Stimulated activated CD4-positive, alpha-beta T cell treated with anti-CD3 and anti-CD28 coated beads, Interleukin-12 subunit alpha, Interleukin-12 subunit beta, amount 100 ng/mL, for 4 hours (primary cell): ENCODE results near the gene PRPF38B.
"Not testable (repeated sequence)": the region's sequence is repeated elsewhere in the genome, so short reads cannot be mapped to it uniquely, and the experiment has no call there.

Source experiments
- DNase-seq: peaks from one replicate; pipeline ENCODE4 v3.0.0-alpha.2; 2020

The PRPF38B gene, protein sequence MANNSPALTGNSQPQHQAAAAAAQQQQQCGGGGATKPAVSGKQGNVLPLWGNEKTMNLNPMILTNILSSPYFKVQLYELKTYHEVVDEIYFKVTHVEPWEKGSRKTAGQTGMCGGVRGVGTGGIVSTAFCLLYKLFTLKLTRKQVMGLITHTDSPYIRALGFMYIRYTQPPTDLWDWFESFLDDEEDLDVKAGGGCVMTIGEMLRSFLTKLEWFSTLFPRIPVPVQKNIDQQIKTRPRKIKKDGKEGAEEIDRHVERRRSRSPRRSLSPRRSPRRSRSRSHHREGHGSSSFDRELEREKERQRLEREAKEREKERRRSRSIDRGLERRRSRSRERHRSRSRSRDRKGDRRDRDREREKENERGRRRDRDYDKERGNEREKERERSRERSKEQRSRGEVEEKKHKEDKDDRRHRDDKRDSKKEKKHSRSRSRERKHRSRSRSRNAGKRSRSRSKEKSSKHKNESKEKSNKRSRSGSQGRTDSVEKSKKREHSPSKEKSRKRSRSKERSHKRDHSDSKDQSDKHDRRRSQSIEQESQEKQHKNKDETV

DNA sequence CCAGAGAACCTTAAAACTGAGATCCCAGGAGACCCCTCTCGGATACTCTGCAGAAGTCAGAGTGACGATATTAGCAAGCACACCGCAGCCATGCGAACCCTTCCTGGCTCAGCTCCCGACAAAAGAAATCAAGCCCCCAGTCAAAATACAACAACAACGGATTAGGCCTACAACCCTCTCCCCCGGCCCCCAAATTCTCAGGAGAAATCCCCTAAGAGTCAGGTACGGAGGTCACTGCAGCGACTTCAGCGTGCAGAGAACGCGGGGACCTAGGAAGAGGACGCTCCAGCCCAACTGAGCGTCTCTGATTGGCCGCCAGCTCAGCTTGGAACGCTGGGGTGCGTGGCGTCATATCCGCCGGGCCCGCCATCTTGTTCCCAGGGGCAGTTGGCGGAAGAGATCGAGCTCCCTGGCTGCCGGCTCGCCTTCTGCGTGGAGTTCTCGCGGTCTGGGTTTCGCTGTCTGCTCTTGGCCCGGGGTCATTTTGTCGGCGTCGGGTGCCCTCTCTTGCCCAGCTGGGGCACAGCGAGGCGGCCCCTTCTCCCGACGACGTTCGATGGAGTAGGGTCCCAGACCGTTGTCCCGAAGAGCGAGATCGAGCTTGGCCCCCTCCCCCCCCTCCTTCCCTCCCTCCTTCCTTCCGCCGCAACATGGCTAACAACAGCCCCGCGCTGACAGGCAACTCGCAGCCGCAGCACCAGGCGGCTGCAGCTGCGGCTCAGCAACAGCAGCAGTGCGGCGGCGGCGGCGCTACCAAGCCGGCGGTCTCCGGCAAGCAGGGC, at the start of gene PRPF38B:
PRPF38B (plus strand) TSS at position 369 of the 782 bp plus-strand sequence; CDS start at position 651, 282 bp downstream.
- DNase-seq, result peak; percentile 89

DNA sequence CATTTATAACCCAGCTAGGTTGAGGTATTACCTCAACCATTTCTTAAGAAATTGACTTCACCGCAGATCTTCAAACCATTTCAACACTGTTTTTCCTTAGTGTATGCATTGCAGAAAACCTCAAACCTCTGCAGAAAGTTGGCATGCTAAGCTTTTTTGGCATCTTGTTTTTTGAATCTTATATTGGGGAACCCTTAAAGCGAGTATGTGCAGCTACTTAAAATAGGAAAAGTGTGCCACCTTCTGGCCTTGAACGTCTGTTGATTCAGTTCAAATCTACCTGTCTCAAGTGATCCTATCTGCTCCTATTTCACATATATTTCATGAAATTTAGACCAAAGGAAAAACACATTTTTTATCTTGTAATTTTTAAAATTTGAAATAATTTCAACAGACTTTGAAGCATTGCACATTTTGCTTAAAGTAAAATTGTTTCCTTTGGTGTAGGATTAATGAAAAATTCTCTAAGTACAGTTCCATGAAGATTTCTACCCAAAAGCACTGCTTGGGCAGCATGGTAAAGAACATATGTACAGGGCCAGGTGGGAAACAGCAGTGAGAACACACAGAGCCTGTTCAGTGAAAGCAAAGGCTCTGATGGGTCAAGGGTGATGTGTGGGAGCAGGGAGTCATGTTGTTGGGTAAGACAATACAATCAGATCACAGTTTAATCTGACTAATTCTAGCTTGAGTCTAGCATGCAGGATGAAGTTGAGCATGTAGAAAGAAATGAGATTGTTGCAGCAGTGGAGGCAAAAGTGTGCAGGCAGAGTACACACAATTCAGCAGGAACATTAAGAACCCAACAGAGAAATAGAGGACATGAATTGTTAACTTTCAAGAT, 48.4 kb upstream of the PRPF38B start:
- DNase-seq, result peak; percentile 20

DNA sequence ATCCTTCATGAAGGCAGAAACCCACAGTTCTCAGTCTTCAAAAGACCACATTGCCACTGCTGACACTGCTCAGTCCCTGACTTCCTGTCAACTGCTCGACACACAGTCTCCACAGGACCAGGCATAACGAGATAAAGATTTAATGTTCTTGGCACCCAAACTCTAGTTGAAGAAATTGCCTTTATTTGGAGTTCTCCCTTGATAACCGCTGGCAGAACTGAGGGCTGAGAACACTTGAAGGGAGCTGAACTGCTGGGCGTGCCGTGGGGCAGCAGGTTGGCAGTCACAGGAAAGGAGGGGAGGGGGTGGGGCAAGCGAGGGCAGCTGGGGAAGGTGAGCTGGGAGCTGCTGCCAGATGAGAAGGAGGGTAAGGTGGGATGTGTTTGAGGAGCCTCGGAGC, 47.1 kb upstream of the PRPF38B start:
- DNase-seq, result peak; percentile 20

DNA sequence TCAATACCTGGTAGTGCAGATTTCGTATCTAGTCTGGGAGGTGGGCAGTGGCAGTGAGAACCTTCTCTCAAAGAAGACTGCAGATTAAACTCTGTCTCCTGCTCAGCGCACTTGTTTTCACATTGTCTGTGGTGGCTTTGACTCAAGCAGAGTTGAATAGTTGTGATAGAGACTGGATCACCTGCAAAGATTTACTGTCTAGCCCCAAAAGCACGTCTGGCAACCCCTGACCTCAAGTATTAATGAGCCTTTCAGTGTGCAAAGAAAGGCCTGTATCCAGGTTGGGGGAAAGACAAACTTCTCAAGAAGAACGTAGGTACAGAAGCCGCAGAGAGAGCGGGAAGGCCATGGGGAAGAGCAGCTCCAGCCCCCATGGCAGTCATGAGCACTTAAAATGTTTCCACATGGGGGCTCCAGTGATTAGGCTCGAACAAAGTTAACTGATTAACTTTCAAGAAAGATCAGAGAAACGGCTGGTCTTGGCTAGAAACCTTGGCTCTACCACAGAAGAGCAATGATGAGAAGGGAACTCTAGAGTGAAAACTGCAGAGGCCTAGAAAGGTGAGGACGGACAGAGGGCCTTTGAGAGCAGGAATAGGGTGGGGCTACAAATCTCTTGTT, 46.4 kb upstream of the PRPF38B start:
- no peak for DNase-seq

DNA sequence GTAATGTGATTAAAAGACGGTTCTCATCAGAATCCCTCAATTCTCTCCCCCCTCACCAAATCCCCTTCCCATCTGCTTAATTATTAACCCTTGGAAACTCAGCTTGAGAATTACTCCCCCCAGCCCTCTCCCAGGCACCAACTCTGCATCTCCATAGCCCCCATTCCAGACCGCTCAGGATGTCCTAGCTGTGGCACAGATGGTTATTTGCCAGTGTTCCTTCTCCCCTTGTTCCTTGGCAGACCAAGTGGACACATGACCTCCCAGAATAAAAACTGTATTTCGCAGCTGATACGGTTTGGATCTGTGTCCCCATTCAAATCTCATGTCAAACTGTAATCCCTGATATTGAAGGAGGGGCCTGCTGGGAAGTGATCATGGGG, 45.9 kb upstream of the PRPF38B start:
- DNase-seq, result no peak

DNA sequence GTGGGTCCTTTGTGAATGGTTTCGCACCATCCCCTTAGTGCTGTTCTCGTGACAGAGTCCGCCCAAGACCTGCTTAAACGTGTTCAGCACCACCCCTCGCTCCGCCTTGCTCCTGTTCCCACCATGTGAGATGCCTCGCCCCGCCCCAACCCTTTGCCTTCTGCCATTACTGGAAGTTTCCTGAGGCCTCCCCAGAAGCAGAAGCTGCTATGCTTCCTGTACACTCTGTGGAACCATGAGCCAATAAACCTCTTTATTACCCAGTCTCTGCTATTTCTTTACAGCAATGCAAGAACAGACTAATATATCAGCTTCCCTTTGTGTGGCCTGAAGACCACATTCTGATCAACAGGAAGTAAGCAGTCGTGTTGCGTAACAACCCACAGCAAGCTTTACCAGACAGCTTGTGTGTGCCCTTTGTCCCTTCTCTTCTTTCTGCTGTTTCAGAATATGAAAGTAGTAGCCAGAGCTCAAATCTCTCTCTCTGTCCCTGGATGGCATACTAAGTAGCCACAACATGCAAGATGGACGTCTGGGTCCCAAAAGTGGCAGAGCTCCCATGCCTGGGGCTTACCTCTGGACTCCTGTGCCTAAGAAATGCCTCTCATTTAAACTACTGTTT, 45.4 kb upstream of the PRPF38B start:
- peak; percentile 27 for DNase-seq

DNA sequence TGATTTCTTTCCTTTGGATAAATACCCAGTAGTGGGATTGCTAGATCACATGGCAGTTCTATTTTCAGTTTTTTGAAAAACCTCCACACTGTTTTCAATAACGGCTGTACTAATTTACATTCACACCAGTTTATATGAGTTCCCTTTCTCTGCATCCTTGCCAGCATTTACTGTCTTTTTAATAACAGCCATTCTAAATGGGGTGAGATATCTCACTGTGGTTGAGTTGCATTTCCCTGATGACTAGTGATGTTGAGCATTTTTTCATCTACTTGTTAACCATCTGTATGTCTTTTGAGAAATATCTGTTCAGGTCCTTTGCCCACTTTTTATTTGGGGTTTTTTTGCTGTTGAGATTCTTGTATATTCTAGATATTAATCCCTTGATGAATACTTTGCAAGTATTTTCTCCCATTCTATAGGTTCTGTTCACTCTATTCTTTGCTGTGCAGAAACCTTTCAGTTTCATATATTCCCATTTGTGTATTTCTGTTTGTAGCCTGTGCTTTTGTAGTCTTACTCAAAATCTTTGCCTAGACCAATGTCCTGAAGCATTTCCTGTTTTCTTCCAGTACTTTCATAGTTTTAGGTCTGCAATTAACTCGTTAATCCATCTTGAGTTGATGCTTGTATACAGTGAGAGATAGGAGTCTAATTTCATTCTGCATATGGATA, 38.5 kb upstream of the PRPF38B start:
- DNase-seq, result no peak

DNA sequence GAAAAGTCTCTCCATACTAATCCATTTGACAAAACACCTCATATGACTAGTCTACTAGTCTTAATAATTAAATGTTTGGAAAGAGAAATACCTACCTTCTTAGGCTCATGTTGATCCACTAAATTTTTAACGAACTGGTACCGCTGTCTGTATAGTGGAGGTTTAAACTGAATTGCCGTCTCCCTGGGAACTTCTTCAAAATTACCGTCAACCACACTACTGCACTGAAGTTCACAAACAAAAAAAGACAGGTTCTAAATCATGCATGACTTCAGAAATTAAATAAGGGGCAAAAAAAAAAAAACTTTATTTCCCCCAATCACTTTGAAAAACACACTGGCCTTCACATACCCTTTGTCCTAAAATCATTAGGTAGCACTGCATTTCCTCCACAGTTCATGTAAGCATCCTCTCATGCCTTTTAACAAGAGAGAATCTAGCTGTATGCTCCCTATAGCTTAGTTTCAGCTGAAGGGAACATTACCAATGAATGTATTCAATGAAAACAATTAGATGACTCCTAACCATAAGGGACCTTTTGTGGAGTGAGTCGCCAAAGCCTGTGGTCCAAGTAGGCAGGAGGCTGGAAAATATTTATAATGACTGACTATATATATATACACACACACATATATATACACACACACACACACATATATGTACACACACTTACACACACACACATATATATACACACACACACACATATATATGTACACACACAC, 34.6 kb upstream of the PRPF38B start:
- DNase-seq, result no peak

DNA sequence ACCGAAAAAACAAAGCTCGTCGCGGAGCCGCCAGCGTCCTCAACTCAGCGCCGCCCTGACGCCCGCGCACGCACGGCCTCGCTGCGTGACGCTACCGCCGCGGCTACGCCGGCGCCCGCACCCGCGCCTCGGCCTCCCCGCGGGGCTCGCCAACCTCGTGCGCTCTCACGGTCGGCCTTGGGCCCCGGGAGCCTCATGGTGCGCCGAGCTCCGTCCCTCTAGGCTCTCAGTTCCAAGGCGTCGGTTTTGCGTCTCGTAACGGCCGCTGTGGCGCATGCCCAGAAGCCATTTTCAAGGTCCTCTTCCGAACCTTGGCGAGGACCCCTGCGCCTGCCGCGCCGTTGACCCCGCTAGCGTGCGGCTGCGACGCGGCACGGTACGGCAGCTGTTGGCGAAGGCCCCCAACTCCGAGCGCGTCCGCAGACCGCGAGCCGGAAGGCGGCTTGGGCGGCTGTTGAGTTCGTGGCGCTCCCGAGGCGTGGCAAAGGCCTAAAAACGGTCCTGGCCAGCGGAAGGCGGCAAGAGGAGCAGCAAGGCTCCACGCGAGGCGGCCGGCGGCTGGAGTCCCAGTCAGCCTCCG, 31.0 kb upstream of the PRPF38B start, which contains the start of gene HENMT1:
HENMT1 (minus strand) TSS at position 64 of the 580 bp plus-strand sequence. CDS start 1,209 bp downstream, outside the sequence.
- peak; percentile 72 for DNase-seq

DNA sequence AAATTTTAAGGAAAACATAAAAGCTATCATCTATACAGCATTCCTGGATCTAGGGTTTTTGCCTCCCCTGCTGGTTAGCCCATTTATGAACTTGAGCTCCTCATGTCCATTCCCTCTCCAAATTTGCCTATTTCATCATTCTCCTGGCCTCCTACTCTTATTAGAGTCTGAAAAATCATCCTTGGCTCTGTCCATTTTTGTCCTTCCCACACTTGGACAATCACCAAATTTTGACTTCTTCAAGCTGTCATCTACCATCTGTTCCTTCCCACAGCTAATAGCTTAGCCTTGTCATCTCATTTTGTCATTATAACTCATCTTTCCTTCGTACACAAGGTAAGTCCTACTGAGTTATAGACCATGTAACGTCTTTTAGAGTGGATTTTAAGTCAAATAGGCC, 29.0 kb upstream of the PRPF38B start:
- no peak for DNase-seq

DNA sequence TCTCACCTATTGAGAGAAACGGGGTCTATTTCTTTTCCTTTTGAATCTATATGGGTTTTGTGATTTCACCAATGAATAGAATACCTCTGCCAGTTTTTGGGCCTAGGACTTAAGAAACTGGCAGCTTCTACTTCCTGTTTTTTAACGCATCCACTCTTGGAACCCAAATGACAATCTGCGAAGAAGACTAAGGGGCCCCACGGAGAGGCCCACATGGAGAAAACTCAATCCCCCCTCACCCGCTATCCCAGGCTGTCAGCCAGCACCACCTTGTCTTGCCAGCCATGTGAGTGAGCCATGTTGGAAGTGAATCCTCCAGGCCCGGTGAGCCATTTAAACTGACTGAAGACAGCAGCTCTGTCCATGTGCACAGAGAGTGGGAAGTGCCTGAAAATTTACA, 27.6 kb upstream of the PRPF38B start:
- no peak for DNase-seq

DNA sequence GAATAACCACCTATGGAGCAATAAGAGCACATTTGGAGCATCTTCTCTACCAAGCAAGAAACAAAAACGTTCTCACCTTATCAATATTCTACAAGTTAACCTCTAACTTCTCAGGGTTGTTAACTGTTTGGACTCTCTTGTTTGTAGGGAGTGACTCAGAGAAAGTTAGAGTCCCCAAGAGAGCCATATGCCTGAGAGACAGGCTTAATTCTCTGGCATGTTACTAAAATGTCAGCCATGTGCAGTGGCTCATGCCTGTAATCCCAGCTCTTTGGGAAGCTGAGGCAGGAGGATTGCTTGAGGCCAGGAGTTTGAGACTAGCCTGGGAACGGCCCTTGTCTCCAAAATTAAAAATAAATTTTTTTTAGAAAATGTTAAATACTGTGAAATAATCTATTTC, 27.0 kb upstream of the PRPF38B start:
- no peak for DNase-seq

DNA sequence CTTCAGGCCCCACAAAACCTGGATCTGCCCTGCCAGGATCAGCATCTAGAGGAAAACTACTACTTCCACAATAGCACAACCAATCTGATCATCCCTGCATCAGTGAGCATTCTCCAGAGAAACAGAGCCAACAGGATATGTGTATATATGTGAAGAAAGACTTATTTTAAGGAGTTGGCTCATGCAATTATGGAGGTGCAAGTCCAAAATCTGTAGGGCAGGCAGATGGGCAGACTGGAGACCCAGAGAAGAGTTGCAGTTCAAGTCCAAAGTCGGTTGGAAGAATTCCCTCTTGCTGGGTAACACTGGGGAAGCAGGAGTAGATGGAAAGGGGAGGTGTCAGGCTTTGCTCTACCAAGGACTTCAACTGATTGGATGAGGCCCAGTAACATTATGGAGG, 26.3 kb upstream of the PRPF38B start:
- DNase-seq, result no peak

DNA sequence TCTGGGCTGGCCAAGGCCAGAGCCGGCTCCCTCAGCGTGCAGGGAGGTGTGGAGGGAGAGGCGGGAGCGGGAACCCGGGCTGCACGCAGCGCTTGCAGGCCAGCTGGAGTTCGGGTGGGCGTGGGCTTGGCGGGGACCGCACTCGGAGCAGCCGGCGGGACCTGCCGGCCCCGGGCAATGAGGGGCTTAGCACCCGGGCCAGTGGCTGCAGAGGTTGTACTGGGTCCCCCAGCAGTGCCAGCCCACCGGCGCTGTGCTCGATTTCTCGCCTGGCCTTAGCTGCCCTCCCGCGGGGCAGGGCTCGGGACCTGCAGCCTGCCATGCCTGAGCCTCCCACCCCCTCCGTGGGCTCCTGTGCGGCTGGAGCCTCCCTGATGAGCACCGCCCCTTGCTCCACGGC, 24.7 kb upstream of the PRPF38B start:
- not testable (repeated sequence) for DNase-seq

DNA sequence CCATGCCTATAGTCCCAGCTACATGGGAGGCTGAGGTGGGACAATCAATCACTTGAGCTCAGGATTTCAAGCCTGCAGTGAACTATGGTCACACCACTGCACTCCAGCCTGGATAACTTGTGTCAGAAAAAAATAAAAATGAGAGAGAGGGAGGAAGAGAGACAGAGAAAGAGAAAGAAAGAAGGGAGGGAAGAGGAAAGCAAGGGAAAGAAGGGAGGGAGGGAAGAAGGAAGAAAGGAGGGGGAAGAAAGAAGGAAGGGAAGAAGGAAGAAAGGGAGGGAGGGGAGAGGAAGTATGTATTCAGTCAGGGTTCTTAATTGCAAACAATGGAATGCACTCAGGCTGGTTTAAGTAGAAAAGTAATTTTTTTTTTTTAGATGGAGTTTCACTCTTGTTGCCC, 23.3 kb upstream of the PRPF38B start:
- DNase-seq, result no peak

DNA sequence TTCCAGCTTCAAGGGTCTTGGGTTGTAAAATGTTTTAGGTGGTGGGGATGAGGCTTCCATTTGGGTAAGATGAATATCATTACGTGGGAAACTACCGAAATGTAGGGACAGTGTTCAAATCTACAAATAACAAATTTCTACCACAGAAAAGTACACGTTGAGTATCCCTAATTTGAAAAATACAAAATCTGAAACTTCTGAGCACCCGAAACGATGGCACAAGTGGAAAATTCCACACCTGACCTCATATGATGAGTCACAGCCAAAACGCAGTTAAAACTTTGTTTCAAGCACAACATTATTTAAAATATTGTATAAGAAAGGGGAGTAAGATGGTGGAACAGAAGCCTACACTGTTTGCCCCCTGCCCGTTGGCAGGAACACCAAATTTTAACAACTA, 22.4 kb upstream of the PRPF38B start:
- no peak for DNase-seq

DNA sequence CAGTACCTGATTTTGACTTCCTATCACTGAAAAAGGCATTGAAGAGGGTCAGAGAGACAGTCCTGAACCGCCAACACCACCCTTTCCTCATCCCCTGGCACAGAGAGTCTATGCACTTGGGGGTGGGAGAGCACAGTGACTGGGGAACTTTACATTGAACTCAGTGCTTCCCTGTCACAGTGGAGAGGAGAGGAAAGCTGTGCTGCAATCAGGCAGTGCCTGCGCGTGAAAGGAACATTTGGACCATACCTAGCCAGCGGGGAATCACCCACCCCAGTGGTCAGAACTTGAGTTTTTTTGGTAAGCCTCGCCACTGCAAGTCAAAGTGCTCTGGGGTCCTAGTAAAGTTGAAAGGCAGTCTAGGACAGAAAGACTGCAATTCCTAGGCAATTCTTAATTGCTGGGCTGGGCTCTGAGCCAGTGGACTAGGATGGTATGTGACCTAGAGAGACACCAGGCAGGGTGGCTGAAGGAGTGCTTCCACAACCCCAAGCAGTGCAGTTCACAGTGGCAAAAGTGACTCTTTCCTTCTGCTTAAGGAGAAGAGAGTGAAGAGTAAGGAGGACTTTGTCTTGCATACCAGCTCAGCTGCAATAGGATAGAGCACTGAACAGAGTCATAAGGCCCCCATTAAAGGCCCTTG, 21.9 kb upstream of the PRPF38B start:
- DNase-seq, result no peak

DNA sequence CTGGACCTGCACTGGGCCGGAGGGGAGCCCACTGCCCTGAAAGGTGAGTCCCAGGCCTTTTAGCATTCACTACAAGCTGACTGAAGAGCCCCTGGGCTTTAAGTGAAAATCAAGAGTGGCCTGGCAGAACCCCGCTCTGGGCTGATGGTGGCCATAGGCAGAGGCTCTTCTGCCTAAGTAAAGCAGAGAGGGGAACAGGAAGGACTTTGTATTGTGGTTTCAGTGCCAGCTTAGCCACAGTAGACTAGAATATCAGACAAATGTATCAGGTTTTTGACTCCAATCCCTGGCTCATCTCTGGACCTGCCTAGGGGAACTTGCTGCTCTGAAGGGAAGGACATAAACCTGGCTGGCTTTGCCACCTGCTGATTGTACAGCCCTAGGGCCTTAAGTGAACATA, 21.0 kb upstream of the PRPF38B start:
- DNase-seq, result no peak

DNA sequence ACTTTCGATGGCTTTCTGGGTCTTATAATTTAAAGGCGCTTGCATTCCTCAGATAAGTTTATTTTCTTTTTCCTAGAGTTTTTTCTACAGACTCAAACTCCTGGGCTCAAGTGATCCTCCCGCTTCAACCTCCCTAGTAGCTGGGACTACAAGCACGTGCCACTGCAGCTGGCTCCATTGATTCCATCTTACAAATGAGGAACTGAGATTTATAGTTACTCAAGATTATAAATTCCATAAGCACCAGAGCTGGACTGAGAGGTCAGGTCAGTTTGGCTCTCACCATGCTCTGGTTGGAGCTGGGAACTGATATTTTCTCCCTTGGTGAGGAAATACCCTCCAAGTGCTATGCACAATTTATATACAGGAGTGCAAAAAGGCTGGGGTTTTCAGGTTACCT, 13.4 kb upstream of the PRPF38B start:
- DNase-seq, result no peak
